LNCaP clone FGC (cell line): ENCODE results near the gene PHF21A.

ENCODE experiments used
- DNase-seq: peaks from one replicate; pipeline ENCODE4 v3.0.0-alpha.2; 2011; ENCODE audit warnings: low read depth
- H3K4me3 ChIP-seq: 2 replicates; pipeline ENCODE4 v1.5.1; 2011; ENCODE audit warnings: mild to moderate bottlenecking, low read depth, low read length, control low read depth
- TF ChIP-seq, protein P1 (sequence below): IDR thresholded peaks from 2 replicates; pipeline ENCODE4 v1.5.1; 2012; ENCODE audit warnings: mild to moderate bottlenecking; ENCODE audit not compliant: control insufficient read depth, insufficient read depth; ENCODE audit errors: extremely low read depth

Gene PHF21A

DNA sequence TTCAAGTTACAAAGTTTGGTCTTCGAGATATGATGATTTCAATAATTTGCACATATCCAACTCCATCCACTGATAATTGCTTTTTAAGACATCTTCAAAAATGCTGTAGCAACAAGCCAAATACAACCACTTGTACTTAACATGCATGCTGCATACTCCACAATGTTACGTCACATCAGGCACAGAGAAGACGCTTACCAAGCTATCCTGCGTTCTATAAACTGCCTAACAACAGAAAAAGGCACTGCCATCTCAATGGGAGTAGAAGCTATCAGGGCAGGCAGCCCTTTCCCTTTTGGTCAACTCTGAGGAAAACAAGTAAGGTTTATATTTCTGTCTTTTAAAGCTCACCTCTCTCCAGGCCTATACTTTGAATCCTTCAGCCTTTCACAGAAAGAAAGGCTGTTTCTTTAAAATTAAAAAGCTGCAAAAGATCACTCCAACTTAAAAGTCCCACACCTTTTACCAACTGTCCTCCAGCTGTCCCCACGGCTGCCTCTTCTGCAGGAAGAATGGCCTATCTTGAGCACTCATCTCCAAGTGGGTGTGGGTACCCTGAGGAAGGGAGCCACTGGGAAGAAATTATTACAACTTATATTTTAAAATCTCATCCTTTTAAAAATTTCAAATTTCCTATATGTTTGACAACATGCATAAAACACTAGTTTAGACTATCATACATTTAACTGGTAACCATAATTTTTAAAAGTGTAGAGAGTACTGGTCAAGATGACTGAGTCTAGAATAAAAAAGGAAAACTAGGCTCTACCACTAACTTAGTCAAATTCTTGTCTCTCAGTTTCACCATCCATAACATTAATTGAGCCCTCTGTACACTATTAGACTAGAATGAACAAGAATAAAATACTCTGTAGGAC is 14.5 kb downstream of the PHF21A start:
- no peak overlapping the region for H3K4me3 ChIP-seq
- TF ChIP-seq, protein P1, sequence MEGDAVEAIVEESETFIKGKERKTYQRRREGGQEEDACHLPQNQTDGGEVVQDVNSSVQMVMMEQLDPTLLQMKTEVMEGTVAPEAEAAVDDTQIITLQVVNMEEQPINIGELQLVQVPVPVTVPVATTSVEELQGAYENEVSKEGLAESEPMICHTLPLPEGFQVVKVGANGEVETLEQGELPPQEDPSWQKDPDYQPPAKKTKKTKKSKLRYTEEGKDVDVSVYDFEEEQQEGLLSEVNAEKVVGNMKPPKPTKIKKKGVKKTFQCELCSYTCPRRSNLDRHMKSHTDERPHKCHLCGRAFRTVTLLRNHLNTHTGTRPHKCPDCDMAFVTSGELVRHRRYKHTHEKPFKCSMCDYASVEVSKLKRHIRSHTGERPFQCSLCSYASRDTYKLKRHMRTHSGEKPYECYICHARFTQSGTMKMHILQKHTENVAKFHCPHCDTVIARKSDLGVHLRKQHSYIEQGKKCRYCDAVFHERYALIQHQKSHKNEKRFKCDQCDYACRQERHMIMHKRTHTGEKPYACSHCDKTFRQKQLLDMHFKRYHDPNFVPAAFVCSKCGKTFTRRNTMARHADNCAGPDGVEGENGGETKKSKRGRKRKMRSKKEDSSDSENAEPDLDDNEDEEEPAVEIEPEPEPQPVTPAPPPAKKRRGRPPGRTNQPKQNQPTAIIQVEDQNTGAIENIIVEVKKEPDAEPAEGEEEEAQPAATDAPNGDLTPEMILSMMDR = no peak
- no peak for DNase-seq

DNA sequence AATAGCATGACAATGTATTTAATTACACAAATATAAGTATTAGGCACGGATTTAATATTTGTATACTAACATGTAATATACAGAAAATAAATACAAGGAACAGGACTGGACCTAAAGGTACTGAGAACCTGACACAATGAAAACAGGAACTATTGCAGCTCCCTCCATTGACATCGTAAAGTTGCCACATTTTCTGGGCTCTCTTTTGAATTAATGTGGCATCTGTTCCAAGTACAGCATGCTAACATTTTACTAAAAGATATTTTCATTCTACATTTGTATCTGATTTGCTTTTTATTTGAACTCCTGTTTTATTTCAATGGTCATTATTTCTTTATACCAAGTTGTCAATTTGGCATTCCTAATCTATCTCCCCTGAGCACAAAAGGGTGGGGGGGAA is 15.3 kb downstream of the PHF21A start:
- DNase-seq = no peak
- no peak overlapping the region for H3K4me3 ChIP-seq
- TF ChIP-seq, protein P1 = no peak

DNA sequence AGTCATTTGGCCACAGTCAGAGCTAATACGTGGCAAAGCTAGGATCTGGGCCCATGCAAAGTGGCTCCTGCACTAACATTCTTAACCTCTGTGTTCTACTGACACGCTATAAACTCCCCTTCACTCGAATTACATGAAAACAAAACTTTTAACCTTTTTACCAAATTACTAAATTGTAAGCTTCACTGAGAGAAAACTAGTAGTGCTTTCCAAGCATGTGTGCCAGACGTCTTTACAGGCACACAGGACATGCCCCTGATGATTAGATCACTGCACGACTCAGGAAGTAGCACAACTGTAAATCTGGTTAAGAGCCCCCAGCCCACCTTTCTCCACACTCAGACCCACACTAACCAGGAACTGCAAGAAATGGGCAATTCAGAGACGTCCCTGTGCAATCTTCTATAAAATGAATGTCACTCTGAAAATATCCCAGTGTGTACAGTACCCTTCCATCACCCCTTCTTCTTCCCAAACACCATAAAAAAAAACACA is 16.1 kb downstream of the PHF21A start:
- TF ChIP-seq, protein P1 = no peak
- no peak overlapping the region for H3K4me3 ChIP-seq
- DNase-seq = no peak

DNA sequence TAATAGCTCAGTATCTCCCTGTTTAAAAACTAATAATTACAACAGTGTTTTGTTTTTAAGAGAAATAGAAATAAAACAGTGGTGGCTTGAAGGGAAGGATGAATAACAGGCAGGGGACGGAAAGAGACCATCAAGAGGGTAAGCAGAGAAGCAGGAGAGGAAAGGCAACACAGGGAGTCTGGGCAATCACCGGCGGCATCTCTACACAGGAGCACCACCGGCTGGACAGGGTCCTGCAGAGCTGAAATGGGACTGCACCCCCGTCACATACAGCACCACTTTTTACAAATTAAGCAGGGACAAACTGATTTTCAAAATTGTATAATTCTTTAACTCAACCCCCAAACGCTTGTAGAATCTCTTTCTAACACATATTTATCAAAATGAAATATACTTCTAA is 18.4 kb downstream of the PHF21A start:
- DNase-seq = no peak
- no peak overlapping the region for H3K4me3 ChIP-seq
- TF ChIP-seq, protein P1 = no peak

DNA sequence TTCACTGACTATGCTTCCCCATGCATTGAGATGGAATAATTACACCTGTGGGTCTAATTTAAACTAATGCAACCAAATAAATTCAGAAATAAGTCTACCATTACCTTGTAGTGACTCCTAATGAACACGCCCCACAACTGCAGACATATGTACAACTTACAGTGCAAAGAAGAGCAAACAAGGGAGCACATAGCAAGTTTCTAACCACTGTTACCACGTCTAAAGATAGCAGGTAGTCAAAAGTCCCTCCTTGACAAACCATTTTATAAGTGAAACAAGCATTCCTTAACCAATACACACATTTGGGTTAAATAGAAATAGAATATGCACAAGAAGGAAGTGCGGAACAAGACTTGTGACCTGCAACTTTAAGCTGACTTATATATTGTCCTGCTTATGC is 20.6 kb downstream of the PHF21A start:
- no peak overlapping the region for H3K4me3 ChIP-seq
- DNase-seq = no peak
- TF ChIP-seq, protein P1 = no peak

DNA sequence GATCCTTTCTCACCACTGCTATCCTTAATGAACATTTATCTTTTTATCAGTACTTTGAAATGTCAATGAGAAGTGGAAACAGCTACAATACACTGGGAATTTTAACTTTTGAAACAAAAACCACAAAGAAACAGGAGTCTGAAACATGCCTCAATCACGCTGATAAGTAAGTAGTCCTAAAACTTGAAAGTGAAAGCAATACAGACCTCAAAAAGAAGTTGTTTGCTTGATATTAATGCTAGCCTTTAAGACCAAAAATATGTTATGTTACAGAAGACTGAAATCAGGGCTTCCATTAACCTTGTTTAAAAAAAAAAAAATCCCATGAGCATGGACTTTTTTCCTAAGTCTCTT is 21.3 kb downstream of the PHF21A start:
- DNase-seq = no peak
- H3K4me3 ChIP-seq = no peak overlapping the region
- TF ChIP-seq, protein P1 = no peak

DNA sequence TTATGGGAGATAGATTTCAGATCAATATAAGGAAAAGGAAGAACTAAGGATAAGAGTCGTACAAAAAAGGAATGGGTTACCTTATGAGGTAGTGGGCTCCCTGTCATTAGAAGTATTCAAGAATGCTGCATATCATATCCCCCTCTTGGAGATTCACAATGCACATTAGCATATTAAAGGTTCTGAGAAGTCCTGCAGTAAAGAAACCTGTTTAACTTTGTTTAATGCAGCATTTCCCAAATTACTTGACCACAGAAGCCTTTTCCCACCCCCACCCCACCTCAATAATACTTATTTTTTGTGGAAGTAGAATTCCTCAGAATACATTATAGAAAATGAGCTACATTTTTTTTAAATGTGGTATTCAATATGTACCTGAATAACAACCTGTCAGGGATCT is 30.9 kb downstream of the PHF21A start:
- DNase-seq = no peak
- TF ChIP-seq, protein P1 = no peak

More for the DNA sequence above, 30.9 kb downstream of the PHF21A start:
- no peak overlapping the region for H3K4me3 ChIP-seq
